Right renal pelvis (tissue), 4 donors: ENCODE data around the gene MT1H. TPM values are rescaled to one million over a fixed set of nuclear protein-coding genes. Genes with fewer than 3 reads are reported as not detected.
"Not testable (repeated sequence)": the region's sequence is repeated elsewhere in the genome, so short reads cannot be mapped to it uniquely, and the experiment has no call there.

Source experiments
- DNase-seq, 4 donors: peaks; one replicate each; pipeline ENCODE4 v3.0.0-alpha.2; 2013; ENCODE audit warnings: low read depth in 4 of 4, low spot score in 3 of 4, missing footprints in 1 of 4
- polyA plus RNA-seq, 4 donors: library from polyadenylated mRNA; unstranded; fragments of 120-200 nt; gene quantifications; one replicate each; pipeline ENCODE4 v1.2.1, GENCODE V29; 2013; ENCODE audit not compliant: insufficient read length in 4 of 4

MT1H gene
- polyA plus RNA-seq, 4 donors, result 2.5 to 76.0 (median 16.9) TPM

DNA sequence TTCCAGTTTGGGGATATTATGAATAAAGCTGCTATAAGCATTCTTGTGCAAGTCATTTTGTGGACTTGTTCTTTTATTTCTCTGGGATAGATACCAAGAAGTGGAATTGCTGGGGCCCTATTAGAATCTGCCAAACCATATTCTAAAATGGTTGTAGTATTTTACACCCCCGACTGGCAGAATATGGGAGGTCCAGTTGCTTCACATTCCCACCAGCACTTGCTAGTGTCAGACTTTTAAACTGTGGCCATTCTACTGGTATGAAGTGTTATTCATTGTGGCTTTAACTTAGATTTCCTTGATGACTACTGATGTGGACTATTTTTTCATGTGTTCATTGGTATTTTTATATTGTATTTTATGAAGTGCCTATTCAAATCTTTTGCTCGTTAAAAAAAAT is 42.2 kb downstream of the MT1H start:
- no peak for DNase-seq

DNA sequence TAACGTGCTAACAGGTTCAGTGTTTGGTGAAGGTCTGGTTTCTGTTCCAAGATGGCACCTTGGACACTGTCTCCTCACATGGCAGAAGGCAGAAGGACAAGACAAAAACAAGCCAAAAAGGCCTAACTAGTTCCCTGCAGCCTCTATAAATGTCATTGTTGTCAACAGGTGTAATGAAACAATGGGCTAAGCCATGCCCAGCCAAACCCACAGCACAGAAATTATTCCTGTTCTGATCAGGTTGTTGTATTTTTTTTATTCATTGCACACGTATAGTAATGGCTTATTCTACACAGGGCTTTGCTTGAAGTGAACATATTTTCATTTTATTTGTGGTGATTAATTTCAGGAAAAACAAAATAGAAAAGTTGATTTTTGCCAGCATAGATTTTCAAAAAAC is 44.2 kb downstream of the MT1H start:
- no peak for DNase-seq

DNA sequence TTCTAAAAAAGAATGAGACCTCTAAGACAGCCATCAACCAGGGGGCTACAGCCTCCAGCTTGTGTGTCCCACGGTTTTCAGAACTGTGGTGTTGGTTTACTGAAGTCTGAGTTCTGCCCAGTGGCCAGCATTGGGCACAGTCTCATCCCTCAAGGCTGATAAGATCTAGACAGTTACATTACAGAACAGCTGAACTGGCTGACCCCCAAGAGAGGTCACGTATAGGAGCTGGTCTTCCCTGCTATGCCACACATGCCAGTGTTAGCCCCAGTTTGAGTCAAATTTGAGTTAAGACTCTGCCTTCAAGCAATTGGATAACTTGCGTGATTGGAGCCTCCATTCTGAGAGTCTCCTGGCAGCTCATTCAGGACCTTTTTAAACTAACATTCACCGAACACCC is 45.5 kb downstream of the MT1H start:
- no peak for DNase-seq

DNA sequence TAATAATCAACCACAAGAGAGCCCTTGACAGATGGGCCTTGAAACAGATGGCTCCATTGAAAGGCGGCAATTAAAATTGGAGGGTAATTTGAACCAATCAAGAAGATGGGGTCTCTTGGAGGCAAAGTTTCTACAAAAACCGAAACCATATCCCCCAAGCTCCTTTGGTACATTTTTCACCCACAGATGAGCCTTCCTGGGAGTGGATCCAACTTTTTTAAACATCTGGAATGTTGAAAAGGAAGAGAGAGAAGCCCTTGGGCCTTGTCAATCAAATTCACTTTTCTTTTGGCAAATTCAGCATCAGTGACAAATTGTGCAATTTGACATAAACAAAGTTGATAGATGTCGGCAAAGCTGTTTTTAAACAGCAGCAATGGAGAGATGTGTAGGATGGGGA is 47.1 kb downstream of the MT1H start:
- DNase-seq, result no peak

DNA sequence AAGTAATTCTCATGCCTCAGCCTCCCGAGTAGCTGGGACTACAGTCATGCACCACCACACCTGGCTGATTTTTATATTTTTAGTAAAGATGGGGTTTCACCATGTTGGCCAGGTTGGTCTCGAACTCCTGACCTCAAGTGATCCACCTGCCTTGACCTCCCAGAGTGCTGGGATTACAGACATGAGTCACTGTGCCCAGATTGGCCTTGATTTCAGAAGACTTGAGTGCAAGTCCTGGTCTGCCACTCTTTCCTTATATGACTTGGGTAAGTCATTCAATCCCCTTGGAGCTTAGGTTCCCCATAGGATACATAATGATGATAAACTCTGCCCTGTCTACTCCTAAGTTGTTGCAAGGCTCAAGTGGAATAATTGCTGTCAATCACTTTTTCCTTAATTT is 47.9 kb downstream of the MT1H start:
- DNase-seq, result not testable (repeated sequence)

Other genes starting within 250 kb of the MT1H start
- gene AMFR, start 244.3 kb upstream of the MT1H start, polyA plus RNA-seq, result 100 to 1,000 TPM; 118 to 141 (median 128) TPM
- gene NUDT21, start 218.5 kb upstream of the MT1H start, polyA plus RNA-seq, result 100 to 1,000 TPM; 116 to 146 (median 143) TPM
- 10 to 100 TPM; 36.8 to 42.5 (median 37.7) TPM for gene OGFOD1, start 218.3 kb upstream of the MT1H start, polyA plus RNA-seq
- gene BBS2, start 149.8 kb upstream of the MT1H start, polyA plus RNA-seq, result 100 to 1,000 TPM in 2 of 4 donors, 10 to 100 TPM in 2; 82.2 to 115 (median 104) TPM
- not detected for gene MT4, start 104.7 kb upstream of the MT1H start, polyA plus RNA-seq
- 1 to 10 TPM in 1 of 4 donors, under 1 TPM in 3; 0.43 to 1.3 (median 0.89) TPM for gene MT3, start 80.3 kb upstream of the MT1H start, polyA plus RNA-seq
- 10 to 100 TPM; 22.4 to 38.0 (median 22.8) TPM for gene MT2A, start 61.2 kb upstream of the MT1H start, polyA plus RNA-seq
- gene MT1E, start 44.0 kb upstream of the MT1H start, polyA plus RNA-seq, result 10 to 100 TPM; 21.8 to 53.3 (median 30.6) TPM
- under 1 TPM in 2 of 4 donors, not detected in 2; 0.17 to 0.25 TPM for gene MT1M, start 37.2 kb upstream of the MT1H start, polyA plus RNA-seq
- under 1 TPM in 1 of 4 donors, not detected in 3; 0.38 TPM for gene MT1A, start 31.1 kb upstream of the MT1H start, polyA plus RNA-seq
- gene MT1B, start 17.9 kb upstream of the MT1H start, polyA plus RNA-seq, result 1 to 10 TPM in 1 of 4 donors, not detected in 3; 2.0 TPM
- 10 to 100 TPM; 40.3 to 98.2 (median 60.7) TPM for gene MT1F, start 11.9 kb upstream of the MT1H start, polyA plus RNA-seq
- 100 to 1,000 TPM in 1 of 4 donors, 10 to 100 TPM in 3; 16.8 to 231 (median 62.7) TPM for gene MT1G, start 1.7 kb upstream of the MT1H start, polyA plus RNA-seq
- gene MT1X, start 12.7 kb downstream of the MT1H start, polyA plus RNA-seq, result 10 to 100 TPM; 19.0 to 59.2 (median 30.2) TPM
- 10 to 100 TPM; 71.2 to 81.7 (median 72.5) TPM for gene NUP93, start 60.3 kb downstream of the MT1H start, polyA plus RNA-seq
- gene SLC12A3, start 195.4 kb downstream of the MT1H start, polyA plus RNA-seq, result 10 to 100 TPM; 36.4 to 58.0 (median 44.9) TPM